Frontal cortex (tissue), 4 donors: ENCODE measurements around the gene ACTR2. TPM values are rescaled to one million over a fixed set of nuclear protein-coding genes. Genes with fewer than 3 reads are reported as not detected.
"Not testable (repeated sequence)": the region's sequence is repeated elsewhere in the genome, so short reads cannot be mapped to it uniquely, and the experiment has no call there.

Source experiments
- DNase-seq, 2 donors: peaks; one replicate each; pipeline ENCODE4 v3.0.0; 2012; ENCODE audit warnings: low spot score in 2 of 2
- FAIRE-seq: peaks from 2 replicates; lab custom pipeline; 2012; peaks lifted over from hg19 to GRCh38; lab: Jason Lieb, UNC
- total RNA-seq: library from RNA; depleted of rRNA; stranded (reverse); fragments of >200 nt; gene quantifications from one replicate; pipeline ENCODE4 v1.2.3, GENCODE V29; 2014
- donor health status: control.
- donor health status: control.
- donor health status: control.

ACTR2 gene
- total RNA-seq, result 112 TPM

DNA sequence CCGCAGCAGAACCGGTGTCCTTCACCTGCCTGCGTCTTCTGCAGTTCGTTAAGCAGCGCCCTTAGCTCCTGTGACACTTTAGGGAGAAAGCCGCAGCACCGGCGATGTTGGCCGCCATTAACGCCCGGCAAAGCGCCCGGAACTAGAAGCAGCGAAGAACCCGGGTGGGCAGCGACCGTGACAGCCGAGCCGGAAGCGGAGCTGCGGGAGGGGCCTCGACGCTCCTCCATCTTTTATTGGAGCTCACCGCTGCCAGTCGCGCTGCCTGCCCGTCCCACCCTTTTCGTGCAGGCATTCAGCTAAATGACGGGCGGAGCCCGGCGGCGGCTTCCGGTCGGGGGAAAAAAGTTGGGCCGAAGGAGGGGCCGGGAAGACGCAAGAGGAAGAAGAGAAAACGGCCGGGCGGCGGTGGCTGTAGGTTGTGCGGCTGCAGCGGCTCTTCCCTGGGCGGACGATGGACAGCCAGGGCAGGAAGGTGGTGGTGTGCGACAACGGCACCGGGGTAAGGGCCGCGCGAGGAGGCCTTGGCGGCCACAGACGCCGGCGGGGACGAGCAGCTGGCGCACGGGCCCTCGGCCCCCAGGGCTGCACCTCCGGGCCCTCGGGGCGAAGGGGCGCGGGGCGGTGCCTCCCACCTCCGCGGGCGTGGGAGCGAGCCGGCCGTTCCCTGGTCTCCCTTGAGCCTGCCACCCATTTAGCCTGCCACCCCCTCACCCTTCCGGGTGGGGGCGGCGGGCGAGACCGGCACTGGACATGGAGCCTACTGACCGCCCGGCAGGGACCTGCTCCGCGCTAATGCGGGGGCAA, at the start of gene ACTR2:
ACTR2 (plus strand) TSS at position 376 of the 807 bp plus-strand sequence; CDS start at position 455, 79 bp downstream.
- FAIRE-seq (peak; percentile 17), DNase-seq (peak; percentile 89)

DNA sequence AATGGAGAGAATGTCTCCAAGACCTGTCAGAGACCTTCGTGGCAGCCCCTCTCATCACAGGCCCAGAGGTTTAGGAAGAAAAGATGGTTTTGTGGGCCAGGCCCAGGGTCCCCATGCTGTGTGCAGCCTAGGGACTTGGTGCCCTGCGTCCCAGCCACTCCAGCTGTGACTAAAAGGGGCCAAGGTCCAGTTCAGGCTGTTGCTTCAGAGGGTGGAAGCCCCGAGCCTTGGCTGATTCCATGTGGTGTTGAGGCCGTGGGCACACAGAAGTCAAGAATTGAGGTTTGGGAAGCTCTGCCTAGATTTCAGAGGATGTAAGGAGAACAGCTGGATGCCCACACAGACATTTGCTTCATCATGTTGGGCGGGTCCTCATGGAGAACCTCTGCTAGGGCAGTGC, 45.1 kb upstream of the ACTR2 start:
- DNase-seq (no peak), FAIRE-seq (no peak)

GRCh38 chr2:65183406-65183805, 44.2 kb upstream of the ACTR2 start:
- FAIRE-seq, DNase-seq: not testable (repeated sequence)

DNA sequence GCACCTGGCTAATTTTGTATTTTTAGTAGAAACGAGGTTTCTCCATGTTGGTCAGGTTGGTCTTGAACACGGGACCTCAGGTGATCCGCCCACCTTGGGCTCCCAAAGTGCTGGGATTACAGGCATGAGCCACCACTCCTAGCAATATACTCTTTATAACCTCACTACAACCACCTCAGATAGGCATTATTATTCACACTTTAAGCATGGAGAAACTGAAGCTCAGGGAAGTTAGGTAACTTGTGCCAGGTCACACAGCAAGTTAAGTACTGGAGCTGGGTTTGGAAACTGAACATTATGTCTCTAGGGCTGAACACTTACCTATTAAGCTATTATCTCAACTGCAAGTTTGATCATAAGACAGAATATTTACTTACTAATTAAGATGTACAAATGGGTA, 42.6 kb upstream of the ACTR2 start:
- DNase-seq (no peak), FAIRE-seq (no peak)

- no peak for FAIRE-seq
- DNase-seq, result no peak
These were observed 41.4 kb upstream of the ACTR2 start for GRCh38 chr2:65186093-65186868.

GRCh38 chr2:65186872-65187851, 40.5 kb upstream of the ACTR2 start:
- DNase-seq (peak; percentile 66 to 82), FAIRE-seq (no peak)

DNA sequence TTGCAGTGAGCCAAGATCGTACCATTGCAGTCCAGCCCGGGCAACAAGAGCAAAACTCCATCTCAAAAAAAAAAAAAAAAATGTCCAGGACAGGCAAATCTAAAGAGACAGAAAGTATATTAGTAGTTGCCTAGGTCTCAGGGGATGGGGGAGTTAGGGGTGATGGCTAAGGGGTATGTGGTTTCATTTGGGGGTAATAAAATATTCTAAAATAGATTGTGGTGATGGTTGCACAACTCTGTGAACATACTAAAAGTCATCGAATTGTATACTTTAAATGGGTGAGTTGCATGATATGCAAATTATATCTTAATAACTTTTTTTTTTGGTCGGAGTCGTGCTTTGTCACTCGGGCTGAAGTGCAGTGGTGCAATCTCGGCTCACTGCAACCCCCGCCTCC, 34.2 kb upstream of the ACTR2 start:
- DNase-seq (no peak), FAIRE-seq (no peak)

DNA sequence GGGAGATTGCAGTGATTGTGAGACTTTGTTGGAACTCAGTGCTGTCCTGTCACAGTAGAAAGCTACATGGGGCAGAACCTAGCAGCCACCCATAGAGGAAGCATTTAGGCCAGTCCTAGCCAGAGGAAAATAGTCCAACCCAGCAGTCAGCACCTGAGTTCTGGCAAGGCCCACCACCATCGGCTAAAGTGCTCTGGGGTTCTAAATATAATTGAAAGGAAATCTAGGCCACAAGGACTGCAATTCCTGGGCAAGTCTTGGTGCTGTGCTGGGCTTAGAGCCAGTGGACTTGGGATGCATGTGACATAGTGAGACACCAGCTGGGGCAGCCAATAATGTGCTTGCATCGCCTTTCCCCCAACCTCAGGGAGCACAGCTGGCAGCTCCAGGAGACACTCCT, 28.9 kb upstream of the ACTR2 start:
- no peak for DNase-seq
- no peak for FAIRE-seq

DNA sequence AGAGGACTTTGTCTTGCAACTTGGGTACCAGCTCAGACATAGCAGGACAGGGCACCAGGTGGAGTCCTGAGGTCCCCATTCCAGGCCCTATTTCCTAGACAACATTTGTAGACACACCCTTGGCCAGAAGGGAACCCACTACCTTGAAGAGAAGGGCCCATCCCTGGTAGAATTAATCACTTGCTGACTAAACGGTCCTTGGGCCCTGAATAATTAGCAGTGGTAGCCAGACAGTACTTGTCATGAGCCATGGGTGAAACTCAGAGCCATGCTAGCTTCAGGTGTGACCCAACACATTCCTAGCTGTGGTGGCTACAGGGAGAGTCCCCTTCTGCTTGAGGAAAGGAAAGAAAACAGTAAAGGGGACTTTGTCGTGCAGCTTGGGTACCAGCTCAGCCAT, 28.5 kb upstream of the ACTR2 start:
- DNase-seq, result no peak
- no peak for FAIRE-seq

DNA sequence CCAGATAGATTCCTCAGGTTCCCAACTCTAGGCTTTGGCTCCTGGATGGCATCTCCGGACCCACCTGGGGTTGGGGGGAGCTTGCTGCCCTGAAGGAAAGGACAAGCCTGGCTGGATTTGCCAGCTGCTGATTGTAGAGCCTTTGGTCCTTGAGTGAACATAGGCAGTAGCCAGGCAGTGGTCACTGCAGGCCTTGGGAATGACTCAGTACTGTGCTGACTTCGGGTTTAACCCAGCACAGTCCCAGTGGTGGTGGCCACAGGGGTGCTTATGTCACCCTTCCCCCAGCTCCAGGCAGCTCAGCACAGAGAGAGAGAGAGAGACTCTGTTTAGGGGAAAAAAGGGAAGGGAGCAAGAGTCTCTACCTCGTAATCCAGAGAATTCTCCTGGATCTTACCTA, 27.7 kb upstream of the ACTR2 start:
- DNase-seq (no peak), FAIRE-seq (no peak)

DNA sequence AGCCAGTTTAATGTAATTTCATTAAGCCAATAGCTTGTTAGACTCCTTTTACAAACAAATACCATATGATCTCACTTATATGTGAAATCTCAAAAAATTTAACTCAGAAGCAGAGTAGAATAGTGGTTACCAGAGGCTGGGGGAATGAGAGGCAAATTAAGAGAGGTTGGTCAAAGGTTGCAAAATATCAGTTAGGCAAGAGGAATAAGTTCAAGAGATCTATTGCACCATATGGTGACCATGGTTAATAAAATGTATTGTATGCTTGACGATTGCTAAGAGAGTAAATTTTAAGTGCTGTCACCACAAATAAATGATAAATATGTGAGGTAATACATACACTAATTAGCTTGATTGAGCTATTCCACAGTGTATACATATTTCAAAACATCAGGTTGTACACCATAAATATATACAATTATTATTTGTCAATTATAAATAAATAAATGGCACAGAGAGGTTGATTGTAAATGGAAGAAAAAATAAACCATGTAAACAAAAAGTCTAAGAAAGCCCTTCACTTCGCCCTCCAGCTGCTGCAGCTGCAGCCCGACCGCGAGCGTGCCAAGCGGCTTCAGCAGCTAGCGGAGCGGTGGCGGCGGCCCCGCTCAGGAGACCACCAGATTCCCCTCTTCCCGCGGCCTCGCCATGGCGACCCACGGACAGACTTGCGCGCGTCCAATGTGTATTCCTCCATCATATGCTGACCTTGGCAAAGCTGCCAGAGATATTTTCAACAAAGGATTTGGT, 23.0 kb upstream of the ACTR2 start:
- no peak for FAIRE-seq
- DNase-seq, result no peak

GRCh38 chr2:65212115-65212514, 15.5 kb upstream of the ACTR2 start:
- DNase-seq (no peak), FAIRE-seq (no peak)

- DNase-seq, result no peak
- no peak for FAIRE-seq
These were observed 15.0 kb upstream of the ACTR2 start for GRCh38 chr2:65212619-65213018.

DNA sequence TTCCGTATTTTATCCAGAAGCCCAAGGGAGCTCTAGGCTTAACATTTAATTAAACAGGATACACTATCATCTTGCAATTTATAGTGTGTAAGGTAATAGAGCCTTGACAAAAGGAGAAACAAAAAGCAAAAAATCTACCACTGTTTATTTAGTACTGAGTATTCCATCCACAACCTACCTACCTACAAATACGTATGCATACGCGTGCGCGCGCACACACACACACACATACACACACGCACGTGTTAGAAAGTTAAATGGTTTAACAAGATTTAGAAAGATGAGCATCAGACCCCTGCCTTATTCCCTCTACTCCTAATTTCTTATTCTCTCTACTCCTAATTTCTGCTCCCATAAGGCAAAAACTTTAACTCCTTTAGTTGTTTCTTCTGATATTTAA, 14.6 kb upstream of the ACTR2 start:
- DNase-seq (no peak), FAIRE-seq (no peak)

GRCh38 chr2:65214361-65214760, 13.3 kb upstream of the ACTR2 start:
- no peak for DNase-seq
- FAIRE-seq, result no peak

- FAIRE-seq (no peak), DNase-seq (no peak)
These were observed 12.8 kb upstream of the ACTR2 start for GRCh38 chr2:65214843-65215242.

GRCh38 chr2:65215946-65216345, 11.7 kb upstream of the ACTR2 start:
- FAIRE-seq (no peak), DNase-seq (no peak)

- no peak for FAIRE-seq
- no peak for DNase-seq
These were observed 7.0 kb upstream of the ACTR2 start for GRCh38 chr2:65220432-65221131.

DNA sequence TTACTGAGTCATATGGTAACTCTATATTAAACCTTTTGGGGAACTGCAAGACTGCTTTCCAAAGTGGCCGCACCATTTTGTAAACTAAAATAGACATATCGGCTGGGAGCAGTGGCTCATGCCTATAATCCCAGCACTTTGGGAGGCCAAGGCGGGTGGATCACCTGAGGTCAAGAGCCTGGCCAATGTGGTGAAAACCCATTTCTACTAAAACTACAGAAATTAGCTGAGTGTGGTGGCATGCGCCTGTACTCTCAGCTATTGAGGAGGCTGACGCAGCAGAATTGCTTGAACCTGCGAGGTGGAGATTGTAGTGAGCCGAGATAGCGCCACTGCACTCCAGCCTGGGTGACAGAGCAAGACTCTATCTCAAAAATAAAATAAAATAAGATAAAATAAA, 6.4 kb upstream of the ACTR2 start:
- FAIRE-seq, DNase-seq: not testable (repeated sequence)
